ENCODE data around the gene ACSS1.

GRCh38 chr20:25055711-25056495, 2.0 kb downstream of the ACSS1 start:
- TF ChIP-seq CTCF (IDR thresholded peaks at IDR 0.05) (no peak), POLR2A (IDR thresholded peaks at IDR 0.05) (no peak)

All from tibial nerve (tissue), 3 donors.